HepG2 (cell line): ENCODE measurements around the gene ZNF26. TPM values are rescaled to one million over a fixed set of nuclear protein-coding genes. Genes with fewer than 3 reads are reported as not detected.

Source experiments
- ADNP ChIP-seq: sonication (generic); formaldehyde crosslinking; IDR thresholded peaks from 2 replicates; pipeline ENCODE4 v1.4.0; 2020; ENCODE audit warnings: missing genetic modification reagents
- BORCS8-MEF2B ChIP-seq: sonication (generic); formaldehyde crosslinking; IDR thresholded peaks from 2 replicates; pipeline ENCODE4 v1.8.0; 2022; ENCODE audit warnings: mild to moderate bottlenecking, missing genetic modification reagents
- FUBP1 ChIP-seq: sonication (generic); formaldehyde crosslinking; IDR thresholded peaks from 2 replicates; pipeline ENCODE4 v1.5.1; 2020; ENCODE audit warnings: missing genetic modification reagents, mild to moderate bottlenecking, borderline replicate concordance
- GLI4 ChIP-seq: sonication (generic); formaldehyde crosslinking; IDR thresholded peaks from 2 replicates; pipeline ENCODE4 v1.5.1; 2020; ENCODE audit warnings: missing genetic modification reagents, mild to moderate bottlenecking, moderate library complexity, borderline replicate concordance
- GTF3A ChIP-seq: sonication (generic); formaldehyde crosslinking; conservative IDR thresholded peaks from 2 replicates; pipeline ENCODE4 v1.4.0; 2020; ENCODE audit warnings: mild to moderate bottlenecking, missing genetic modification reagents
- GZF1 ChIP-seq: sonication (generic); formaldehyde crosslinking; IDR thresholded peaks from 2 replicates; pipeline ENCODE4 v1.5.1; 2020; ENCODE audit warnings: mild to moderate bottlenecking, missing genetic modification reagents
- RFX5 ChIP-seq: IDR thresholded peaks from 2 replicates; pipeline ENCODE4 v1.6.1; 2011; ENCODE audit warnings: low read depth, low read length, improper control_type of control experiment
- TAF1 ChIP-seq: sonication (generic); formaldehyde crosslinking; IDR thresholded peaks from 2 replicates; pipeline ENCODE4 v1.4.0; 2020; ENCODE audit warnings: missing genetic modification reagents
- ZBTB10 ChIP-seq: sonication (generic); formaldehyde crosslinking; IDR thresholded peaks from 2 replicates; pipeline ENCODE4 v1.4.0; 2020; ENCODE audit warnings: missing genetic modification reagents, borderline replicate concordance
- ZC3H4 ChIP-seq: sonication (generic); formaldehyde crosslinking; IDR thresholded peaks from 2 replicates; pipeline ENCODE4 v1.4.0; 2020; ENCODE audit warnings: missing genetic modification reagents, borderline replicate concordance
- ZNF275 ChIP-seq: sonication (generic); formaldehyde crosslinking; IDR thresholded peaks from 2 replicates; pipeline ENCODE4 v1.8.0; 2022; ENCODE audit warnings: missing genetic modification reagents, mild to moderate bottlenecking, inconsistent platforms, borderline replicate concordance
- ZNF317 ChIP-seq: sonication (generic); formaldehyde crosslinking; IDR thresholded peaks from 2 replicates; pipeline ENCODE4 v1.5.0; 2020; ENCODE audit warnings: mild to moderate bottlenecking, missing genetic modification reagents
- ZNF432 ChIP-seq: sonication (generic); formaldehyde crosslinking; IDR thresholded peaks from 2 replicates; pipeline ENCODE4 v1.5.0; 2020; ENCODE audit warnings: missing genetic modification reagents, mild to moderate bottlenecking, borderline replicate concordance
- ZNF496 ChIP-seq: sonication (generic); formaldehyde crosslinking; IDR thresholded peaks from 2 replicates; pipeline ENCODE4 v1.8.1; 2023; ENCODE audit warnings: mild to moderate bottlenecking, moderate library complexity, missing genetic modification reagents; ENCODE audit not compliant: insufficient replicate concordance
- ZNF501 ChIP-seq: sonication (generic); formaldehyde crosslinking; IDR thresholded peaks from 2 replicates; pipeline ENCODE4 v1.5.1; 2020; ENCODE audit warnings: mild to moderate bottlenecking, moderate library complexity, missing genetic modification reagents
- ZNF746 ChIP-seq: sonication (generic); formaldehyde crosslinking; IDR thresholded peaks from 2 replicates; pipeline ENCODE4 v1.8.0; 2022; ENCODE audit warnings: mild to moderate bottlenecking, missing genetic modification reagents
- ZNF788 ChIP-seq: sonication (generic); formaldehyde crosslinking; IDR thresholded peaks from 2 replicates; pipeline ENCODE4 v1.5.0; 2020; ENCODE audit warnings: mild to moderate bottlenecking, missing genetic modification reagents, borderline replicate concordance
- ZNF841 ChIP-seq: sonication (generic); formaldehyde crosslinking; IDR thresholded peaks from 2 replicates; pipeline ENCODE4 v1.8.1; 2023; ENCODE audit warnings: missing genetic modification reagents, borderline replicate concordance
- polyA plus RNA-seq, 8 experiments: library from polyadenylated mRNA; depleted of rRNA in 3 of 8; stranded (reverse) in 7 of 8; unstranded in 1 of 8; fragments of >200 nt; fragmentation: Illumina TruSeq in 4 of 8; extraction: Trizol in 4 of 8; gene quantifications; 2 replicates each; pipeline versions ENCODE4 v1.2.1 to v1.2.3, GENCODE V29; 2011 to 2016; ENCODE audit warnings: low read depth in 4 of 8, missing spikeins in 1 of 8, mixed read lengths in 1 of 8; ENCODE audit not compliant: insufficient read depth in 1 of 8
- total RNA-seq, 5 experiments: library from RNA; depleted of rRNA; stranded (reverse); fragments of >200 nt; fragmentation: Illumina TruSeq; extraction: Trizol; gene quantifications; 2 replicates each; pipeline ENCODE4 v1.2.3, GENCODE V29; 2016; ENCODE audit warnings: low read depth in 1 of 5
- TF ChIP-seq, protein P1 (sequence below): sonication (generic); formaldehyde crosslinking; IDR thresholded peaks from 2 replicates; pipeline ENCODE4 v1.8.0; 2022; ENCODE audit warnings: low read depth, missing genetic modification reagents
- TF ChIP-seq, protein P2 (sequence below): IDR thresholded peaks from 2 replicates; pipeline ENCODE4 v1.6.1; 2016; ENCODE audit warnings: missing compliant biosample characterization, missing genetic modification reagents, borderline replicate concordance

The ZNF26 gene
- total and polyA plus RNA-seq, 2 of the 13 experiments (the other 11 are each of a cell fraction or from before 2014, with no cell fraction given), result 3.8 to 6.5 TPM

GRCh38 chr12:132986001-132986884 lies at the start of gene ZNF26 (continued):
- TF ChIP-seq ZBTB10 (CRISPR knock-in tag) (no peak), ADNP (CRISPR knock-in tag) (no peak), ZC3H4 (CRISPR knock-in tag) (no peak), GZF1 (CRISPR knock-in tag) (no peak), BORCS8-MEF2B (CRISPR knock-in tag) (no peak; the same call in 1 of the 2 replicates), ZNF317 (CRISPR knock-in tag) (peak; percentile 79), ZNF275 (CRISPR knock-in tag) (peak; percentile 49), FUBP1 (CRISPR knock-in tag) (no peak), ZNF496 (CRISPR knock-in tag) (no peak), ZNF841 (CRISPR knock-in tag) (no peak), TAF1 (CRISPR knock-in tag) (peak; percentile 82), RFX5 (no peak), GTF3A (no peak), ZNF788 (CRISPR knock-in tag) (peak; percentile 81; the same call in 1 of the 2 replicates), ZNF432 (CRISPR knock-in tag) (no peak), GLI4 (CRISPR knock-in tag) (peak; percentile 18; the same call in 1 of the 2 replicates), ZNF501 (CRISPR knock-in tag) (peak; percentile 96; the same call in 1 of the 2 replicates), ZNF746 (CRISPR knock-in tag) (no peak)
- TF ChIP-seq, protein P1, sequence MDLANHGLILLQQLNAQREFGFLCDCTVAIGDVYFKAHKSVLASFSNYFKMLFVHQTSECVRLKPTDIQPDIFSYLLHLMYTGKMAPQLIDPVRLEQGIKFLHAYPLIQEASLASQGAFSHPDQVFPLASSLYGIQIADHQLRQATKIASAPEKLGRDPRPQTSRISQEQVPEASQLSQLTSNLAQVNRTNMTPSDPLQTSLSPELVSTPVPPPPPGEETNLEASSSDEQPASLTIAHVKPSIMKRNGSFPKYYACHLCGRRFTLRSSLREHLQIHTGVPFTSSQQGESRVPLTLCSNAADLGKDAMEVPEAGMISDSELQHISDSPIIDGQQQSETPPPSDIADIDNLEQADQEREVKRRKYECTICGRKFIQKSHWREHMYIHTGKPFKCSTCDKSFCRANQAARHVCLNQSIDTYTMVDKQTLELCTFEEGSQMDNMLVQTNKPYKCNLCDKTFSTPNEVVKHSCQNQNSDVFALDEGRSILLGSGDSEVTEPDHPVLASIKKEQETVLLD, result no peak
- TF ChIP-seq, protein P2, sequence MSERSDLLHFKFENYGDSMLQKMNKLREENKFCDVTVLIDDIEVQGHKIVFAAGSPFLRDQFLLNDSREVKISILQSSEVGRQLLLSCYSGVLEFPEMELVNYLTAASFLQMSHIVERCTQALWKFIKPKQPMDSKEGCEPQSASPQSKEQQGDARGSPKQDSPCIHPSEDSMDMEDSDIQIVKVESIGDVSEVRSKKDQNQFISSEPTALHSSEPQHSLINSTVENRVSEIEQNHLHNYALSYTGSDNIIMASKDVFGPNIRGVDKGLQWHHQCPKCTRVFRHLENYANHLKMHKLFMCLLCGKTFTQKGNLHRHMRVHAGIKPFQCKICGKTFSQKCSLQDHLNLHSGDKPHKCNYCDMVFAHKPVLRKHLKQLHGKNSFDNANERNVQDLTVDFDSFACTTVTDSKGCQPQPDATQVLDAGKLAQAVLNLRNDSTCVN (CRISPR knock-in tag), result peak; percentile 81; the same call in 1 of the 2 replicates
